ENCODE data around the gene TAS2R46.
"Not testable (repeated sequence)": the region's sequence is repeated elsewhere in the genome, so short reads cannot be mapped to it uniquely, and the experiment has no call there.

The TAS2R46 gene

DNA sequence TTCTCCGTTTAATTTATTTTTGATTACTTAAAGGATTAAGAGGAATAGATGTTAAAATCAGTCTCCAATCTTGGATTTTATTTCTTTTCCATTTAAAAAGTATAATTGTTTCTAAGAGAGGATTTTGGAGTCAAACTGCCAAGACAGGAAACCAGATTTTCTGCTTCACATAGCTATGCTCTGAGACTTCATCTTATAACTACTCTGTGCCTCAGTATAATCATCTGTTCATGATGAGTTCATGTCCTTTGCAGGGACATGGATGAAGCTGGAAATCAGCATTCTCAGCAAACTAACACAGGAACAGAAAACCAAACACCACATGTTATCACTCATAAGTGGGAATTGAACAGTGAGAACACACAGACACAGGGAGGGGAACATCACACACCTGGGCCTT is 21.9 kb downstream of the TAS2R46 start:
- POLR2A ChIA-PET (ENCODE audit: low non-redundant PET), result no interaction called here
- no peak overlapping the region for H3K27ac ChIP-seq
- CTCF ChIA-PET, result no interaction called here
- DNase-seq (ENCODE audit: low spot score), result no peak
- TF ChIP-seq, protein P1, sequence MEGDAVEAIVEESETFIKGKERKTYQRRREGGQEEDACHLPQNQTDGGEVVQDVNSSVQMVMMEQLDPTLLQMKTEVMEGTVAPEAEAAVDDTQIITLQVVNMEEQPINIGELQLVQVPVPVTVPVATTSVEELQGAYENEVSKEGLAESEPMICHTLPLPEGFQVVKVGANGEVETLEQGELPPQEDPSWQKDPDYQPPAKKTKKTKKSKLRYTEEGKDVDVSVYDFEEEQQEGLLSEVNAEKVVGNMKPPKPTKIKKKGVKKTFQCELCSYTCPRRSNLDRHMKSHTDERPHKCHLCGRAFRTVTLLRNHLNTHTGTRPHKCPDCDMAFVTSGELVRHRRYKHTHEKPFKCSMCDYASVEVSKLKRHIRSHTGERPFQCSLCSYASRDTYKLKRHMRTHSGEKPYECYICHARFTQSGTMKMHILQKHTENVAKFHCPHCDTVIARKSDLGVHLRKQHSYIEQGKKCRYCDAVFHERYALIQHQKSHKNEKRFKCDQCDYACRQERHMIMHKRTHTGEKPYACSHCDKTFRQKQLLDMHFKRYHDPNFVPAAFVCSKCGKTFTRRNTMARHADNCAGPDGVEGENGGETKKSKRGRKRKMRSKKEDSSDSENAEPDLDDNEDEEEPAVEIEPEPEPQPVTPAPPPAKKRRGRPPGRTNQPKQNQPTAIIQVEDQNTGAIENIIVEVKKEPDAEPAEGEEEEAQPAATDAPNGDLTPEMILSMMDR (conservative IDR thresholded peaks at IDR 0.05; ENCODE audit: low read depth), result no peak

DNA sequence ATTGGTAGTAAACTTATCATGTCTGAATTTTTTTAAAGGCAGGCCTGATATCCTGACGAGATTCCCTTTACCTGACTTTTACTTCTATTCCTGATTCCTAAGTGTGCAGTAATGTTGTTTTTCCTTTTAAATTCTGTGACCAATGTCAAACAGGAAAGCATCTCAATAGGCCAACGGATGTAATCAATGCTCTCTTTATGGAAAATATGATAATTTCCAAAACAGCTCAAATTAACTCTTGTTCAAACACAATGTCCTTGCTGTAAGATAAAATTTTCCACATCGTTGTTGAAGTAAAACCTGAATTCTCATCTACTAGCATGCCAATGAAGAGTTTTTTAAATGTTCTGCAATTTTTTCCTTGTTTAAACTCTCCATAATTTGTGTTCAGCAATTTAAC is 22.9 kb downstream of the TAS2R46 start:
- H3K27ac ChIP-seq, result no peak overlapping the region
- TF ChIP-seq, protein P1 (conservative IDR thresholded peaks at IDR 0.05; ENCODE audit: low read depth), result no peak
- ChIA-PET CTCF (no interaction called here), POLR2A (ENCODE audit: low non-redundant PET) (no interaction called here)
- no peak for DNase-seq (ENCODE audit: low spot score)

DNA sequence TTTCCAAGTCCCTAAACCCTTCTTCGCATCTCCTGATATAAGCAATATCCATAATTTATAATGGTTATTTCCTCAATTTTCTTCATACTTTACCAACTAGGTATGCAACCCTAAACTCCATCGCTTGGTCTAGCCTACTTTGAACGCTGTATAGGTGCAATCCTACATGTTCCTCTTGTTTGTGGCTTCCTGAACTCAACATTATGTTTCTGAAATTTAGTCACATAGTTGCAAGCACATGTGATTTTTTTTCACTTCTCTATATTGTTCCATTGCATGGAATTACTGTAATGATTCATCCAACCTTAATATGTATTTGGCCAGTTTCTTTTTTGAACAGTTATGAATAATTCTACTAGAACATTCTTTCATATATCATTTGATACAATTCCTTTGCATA is 28.1 kb downstream of the TAS2R46 start:
- H3K27ac ChIP-seq; CTCF ChIA-PET; DNase-seq (ENCODE audit: low spot score); POLR2A ChIA-PET (ENCODE audit: low non-redundant PET): not testable (repeated sequence)

DNA sequence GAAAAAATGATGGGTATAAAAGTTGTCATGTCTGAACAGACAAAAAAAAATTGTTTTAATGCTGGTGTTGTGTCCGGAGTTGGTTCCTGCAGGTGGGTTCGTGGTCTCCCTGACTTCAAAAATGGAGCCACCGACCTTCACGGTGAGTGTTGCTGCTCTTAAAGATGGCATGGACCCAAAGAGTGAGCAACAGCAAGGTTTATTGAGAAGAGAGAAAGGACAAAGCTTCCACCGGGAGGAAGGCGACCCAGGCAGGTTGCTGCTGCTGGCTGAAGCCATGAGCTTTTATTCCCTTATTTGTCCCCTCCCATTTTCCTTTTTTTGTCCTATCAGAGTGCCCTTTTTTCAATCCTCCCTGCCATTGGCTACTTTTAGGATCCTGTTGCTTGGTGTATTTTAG is 30.8 kb downstream of the TAS2R46 start, which contains the start of gene TAS2R31:
TSS of gene TAS2R31 (minus strand) at position 101 of the 400 bp plus-strand sequence. CDS start at position 29, 72 bp downstream.
- no peak within 1 kb of the TSS for H3K27ac ChIP-seq
- TF ChIP-seq, protein P1 (conservative IDR thresholded peaks at IDR 0.05; ENCODE audit: low read depth), result no peak
- no peak for DNase-seq (ENCODE audit: low spot score)
- CTCF ChIA-PET, result no interaction called here
- POLR2A ChIA-PET (ENCODE audit: low non-redundant PET), result no interaction called here

DNA sequence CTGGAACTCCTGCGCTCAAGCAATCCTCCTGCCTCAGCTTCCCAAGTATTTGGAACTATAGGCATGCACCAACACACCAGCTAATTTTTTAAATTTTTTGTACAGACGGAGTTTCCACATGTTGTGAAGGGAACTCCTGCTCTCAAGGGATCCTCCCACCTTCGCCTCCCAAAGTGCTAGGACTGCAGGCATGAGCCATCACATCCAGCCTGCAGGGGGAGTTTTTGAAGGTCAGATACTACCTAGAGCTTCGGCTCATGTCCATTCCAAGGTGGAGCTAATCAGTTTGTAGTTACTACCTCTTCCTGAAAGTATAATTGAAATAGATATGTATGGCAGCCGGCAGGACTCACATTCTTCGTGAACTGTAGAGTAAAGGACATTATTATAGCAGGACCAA is 36.0 kb downstream of the TAS2R46 start:
- TF ChIP-seq, protein P1 (conservative IDR thresholded peaks at IDR 0.05; ENCODE audit: low read depth), result no peak
- POLR2A ChIA-PET (ENCODE audit: low non-redundant PET), result no interaction called here
- CTCF ChIA-PET, result no interaction called here
- no peak for DNase-seq (ENCODE audit: low spot score)
- no peak overlapping the region for H3K27ac ChIP-seq

DNA sequence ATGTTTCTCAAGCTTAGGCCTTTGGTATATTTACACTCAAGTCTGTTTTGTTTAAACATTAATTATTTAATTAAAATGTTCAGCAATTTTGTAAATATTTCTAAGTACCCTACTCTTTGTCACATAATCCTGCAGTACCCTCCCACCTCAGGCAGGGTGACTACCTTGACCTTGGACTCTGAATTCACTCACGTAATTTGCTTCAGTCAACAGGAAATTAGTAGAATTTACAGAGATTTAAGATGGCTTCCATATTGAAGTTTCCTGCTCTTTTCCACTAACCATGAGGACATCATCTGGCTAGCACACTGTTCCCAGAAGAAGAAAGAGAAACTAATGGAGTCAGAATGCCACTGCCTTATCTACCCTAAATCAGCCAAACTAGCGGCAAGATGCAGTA is 38.7 kb downstream of the TAS2R46 start:
- CTCF ChIA-PET, result no interaction called here
- POLR2A ChIA-PET (ENCODE audit: low non-redundant PET), result no interaction called here
- no peak overlapping the region for H3K27ac ChIP-seq
- no peak for DNase-seq (ENCODE audit: low spot score)
- TF ChIP-seq, protein P1 (conservative IDR thresholded peaks at IDR 0.05; ENCODE audit: low read depth), result no peak

DNA sequence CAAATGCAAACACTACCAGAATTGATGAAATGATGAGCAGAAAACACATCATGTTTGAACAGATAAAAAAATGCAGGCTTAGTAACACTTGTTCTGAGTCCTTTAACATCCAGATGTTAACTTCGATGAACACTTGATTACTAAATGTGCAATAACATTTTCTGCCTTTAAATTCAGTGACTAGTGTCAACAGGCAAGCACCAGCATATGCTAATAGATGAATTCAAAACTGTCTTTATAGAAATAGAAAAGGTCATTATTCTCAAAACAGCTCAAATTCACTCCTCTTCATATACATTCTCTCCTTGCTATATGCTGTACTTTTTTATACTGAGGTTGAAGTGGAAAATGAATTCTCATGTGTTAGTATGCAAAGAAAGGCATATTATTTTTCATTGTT is 39.6 kb downstream of the TAS2R46 start, which contains the start of gene TAS2R19:
TSS of gene TAS2R19 (minus strand) at position 101 of the 400 bp plus-strand sequence. CDS start at position 52, 49 bp downstream.
- TF ChIP-seq, protein P1 (conservative IDR thresholded peaks at IDR 0.05; ENCODE audit: low read depth), result no peak
- DNase-seq (ENCODE audit: low spot score), result no peak
- CTCF ChIA-PET, result no interaction called here
- POLR2A ChIA-PET (ENCODE audit: low non-redundant PET), result no interaction called here
- no peak within 1 kb of the TSS for H3K27ac ChIP-seq
